HFF-Myc (cell line): Measurements from ENCODE around the gene PPP1R9A.

Experiments
- DNase-seq: peaks from one replicate; pipeline ENCODE4 v3.0.0-alpha.2; 2011; ENCODE audit warnings: low read depth; ENCODE audit errors: extremely low read depth
- H3K4me3 ChIP-seq: replicated peaks from 2 replicates; pipeline ENCODE4 v1.5.1; 2011; ENCODE audit warnings: low read depth, mild to moderate bottlenecking, control low read depth, low read length
- TF ChIP-seq, protein P1 (sequence below): IDR thresholded peaks from 2 replicates; pipeline ENCODE4 v1.5.1; 2012; ENCODE audit warnings: mild to moderate bottlenecking, low read depth, low read length, control low read depth; ENCODE audit errors: missing control alignments

Gene PPP1R9A

DNA sequence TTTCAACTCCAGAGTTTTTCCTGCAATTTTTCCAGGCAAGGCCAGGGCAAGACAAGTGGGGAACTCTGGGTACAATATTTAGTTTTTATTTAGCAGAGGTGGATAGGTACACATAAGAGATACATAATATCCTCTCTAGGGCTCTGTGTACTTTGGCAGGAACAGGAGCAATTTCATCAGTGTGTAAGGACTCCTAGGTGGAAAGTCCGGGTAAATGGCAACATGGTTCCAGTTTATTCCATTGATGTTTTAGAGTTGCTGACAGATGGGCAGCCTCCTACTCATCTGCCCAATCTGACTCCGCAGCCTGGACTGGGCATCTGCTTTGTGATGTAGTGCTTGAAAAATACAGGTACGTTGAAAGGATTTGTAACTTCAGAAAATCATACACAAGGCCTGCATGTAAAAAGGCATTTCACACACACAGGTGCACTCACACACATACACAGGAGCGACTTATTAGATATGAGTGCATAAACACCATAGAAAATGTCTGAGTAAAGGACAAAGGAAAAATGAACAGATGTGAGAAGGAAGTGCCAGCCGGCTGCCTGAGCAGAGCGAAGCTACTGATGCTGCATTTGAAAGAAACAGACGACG is 411.2 kb downstream of the PPP1R9A start:
- no peak overlapping the region for H3K4me3 ChIP-seq

DNA sequence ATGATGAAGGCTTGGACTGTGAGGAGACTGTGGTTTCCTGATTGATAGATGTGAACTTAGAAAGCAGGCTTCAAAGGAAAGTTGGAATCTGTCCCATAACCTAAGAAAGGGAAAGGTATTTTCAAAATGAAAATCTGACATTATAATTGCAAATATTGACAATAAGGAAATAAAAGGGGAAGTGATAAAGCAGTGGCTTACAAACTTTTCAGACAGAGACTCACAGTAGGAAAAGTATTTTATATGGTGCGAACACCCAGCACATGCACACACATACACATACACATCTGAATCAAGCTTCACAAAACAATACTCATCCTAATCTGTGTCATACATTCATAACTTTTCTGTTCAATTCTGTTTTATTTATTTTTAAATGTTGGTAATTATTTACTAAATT is 412.2 kb downstream of the PPP1R9A start:
- TF ChIP-seq, protein P1, sequence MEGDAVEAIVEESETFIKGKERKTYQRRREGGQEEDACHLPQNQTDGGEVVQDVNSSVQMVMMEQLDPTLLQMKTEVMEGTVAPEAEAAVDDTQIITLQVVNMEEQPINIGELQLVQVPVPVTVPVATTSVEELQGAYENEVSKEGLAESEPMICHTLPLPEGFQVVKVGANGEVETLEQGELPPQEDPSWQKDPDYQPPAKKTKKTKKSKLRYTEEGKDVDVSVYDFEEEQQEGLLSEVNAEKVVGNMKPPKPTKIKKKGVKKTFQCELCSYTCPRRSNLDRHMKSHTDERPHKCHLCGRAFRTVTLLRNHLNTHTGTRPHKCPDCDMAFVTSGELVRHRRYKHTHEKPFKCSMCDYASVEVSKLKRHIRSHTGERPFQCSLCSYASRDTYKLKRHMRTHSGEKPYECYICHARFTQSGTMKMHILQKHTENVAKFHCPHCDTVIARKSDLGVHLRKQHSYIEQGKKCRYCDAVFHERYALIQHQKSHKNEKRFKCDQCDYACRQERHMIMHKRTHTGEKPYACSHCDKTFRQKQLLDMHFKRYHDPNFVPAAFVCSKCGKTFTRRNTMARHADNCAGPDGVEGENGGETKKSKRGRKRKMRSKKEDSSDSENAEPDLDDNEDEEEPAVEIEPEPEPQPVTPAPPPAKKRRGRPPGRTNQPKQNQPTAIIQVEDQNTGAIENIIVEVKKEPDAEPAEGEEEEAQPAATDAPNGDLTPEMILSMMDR = no peak
- DNase-seq = no peak
- H3K4me3 ChIP-seq = no peak overlapping the region

More for the DNA sequence above, 411.2 kb downstream of the PPP1R9A start:
- DNase-seq = no peak
- TF ChIP-seq, protein P1 = no peak

GRCh38 chr7:95320651-95321050 is 413.3 kb downstream of the PPP1R9A start:
- no peak overlapping the region for H3K4me3 ChIP-seq
- no peak for DNase-seq
- TF ChIP-seq, protein P1 = no peak

GRCh38 chr7:95321720-95322119 is 414.3 kb downstream of the PPP1R9A start:
- TF ChIP-seq, protein P1 = no peak
- DNase-seq = no peak
- H3K4me3 ChIP-seq = no peak overlapping the region

DNA sequence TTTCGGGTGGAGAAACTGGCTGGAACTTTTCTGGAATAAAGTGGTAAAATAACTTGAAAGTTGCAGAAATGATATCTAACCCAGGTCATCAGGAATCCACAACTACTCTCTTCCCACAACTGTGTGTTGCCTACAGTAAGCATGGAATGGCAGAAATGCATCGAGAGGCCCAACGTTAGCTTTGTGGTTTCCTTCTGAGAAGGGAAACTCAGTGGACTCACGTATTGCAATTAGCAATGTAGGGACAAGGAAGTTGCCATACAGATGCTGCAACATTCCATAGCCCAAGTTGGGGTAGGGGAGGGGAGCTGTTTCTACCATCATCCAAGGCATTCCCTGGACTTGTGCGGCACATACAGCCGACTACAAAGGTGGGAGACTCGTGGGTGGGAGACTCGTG is 415.0 kb downstream of the PPP1R9A start:
- DNase-seq = no peak
- no peak overlapping the region for H3K4me3 ChIP-seq
- TF ChIP-seq, protein P1 = no peak

GRCh38 chr7:95322854-95323253 is 415.5 kb downstream of the PPP1R9A start:
- TF ChIP-seq, protein P1 = no peak
- no peak for DNase-seq
- no peak overlapping the region for H3K4me3 ChIP-seq
